GM12892 (cell line): ENCODE data around the gene NFIC.

Experiments
- POLR2A ChIP-seq: IDR thresholded peaks from 2 replicates; pipeline ENCODE4 v1.6.1; 2011; ENCODE audit warnings: low read depth, low read length, control low read depth
- TAF1 ChIP-seq: IDR thresholded peaks from 2 replicates; pipeline ENCODE4 v1.6.1; 2011; ENCODE audit warnings: low read depth, mild to moderate bottlenecking, control low read depth, low read length, borderline replicate concordance

DNA sequence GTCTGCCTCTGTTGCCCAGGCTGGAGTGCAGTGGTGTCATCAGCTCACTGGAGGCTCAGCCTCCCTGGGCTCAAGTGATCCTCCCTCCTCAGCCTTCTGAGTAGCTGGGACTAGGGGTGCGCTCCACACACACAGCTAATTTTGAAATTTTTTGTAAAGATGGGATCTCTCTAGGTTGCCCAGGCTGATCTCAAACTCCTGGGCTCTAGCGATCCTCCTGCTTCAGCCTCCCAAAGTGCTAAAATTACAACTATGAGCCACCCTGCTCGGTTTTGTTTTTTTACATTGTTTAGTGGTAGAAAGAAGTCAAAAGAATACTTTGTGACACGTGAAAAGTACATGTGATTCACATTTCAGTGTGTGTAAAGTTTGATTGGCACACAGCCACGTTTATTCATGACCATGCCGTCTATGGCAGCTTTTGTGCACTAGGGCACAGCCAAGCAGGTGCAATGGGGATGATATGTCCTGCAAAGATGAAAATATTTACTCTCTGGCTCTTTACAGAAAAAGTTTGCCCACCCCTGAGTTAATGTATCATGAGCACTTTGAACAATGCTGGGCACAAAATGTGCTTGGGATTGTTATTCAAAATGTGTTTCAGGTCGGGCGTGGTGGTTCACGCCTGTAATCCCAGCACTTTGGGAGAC is 16.2 kb upstream of the NFIC start:
- TF ChIP-seq POLR2A (no peak), TAF1 (no peak)
